HEK293 (cell line): ENCODE results near the gene PDE2A.

Source experiments
- CTCF ChIA-PET: fragments of 350-600 bp; formaldehyde crosslinking; extraction: SDS; loops from one replicate; lab custom pipeline; 2021; ENCODE audit warnings: antibody characterized with exemption; lab: Yijun Ruan, JAX
- POLR2A ChIA-PET: fragments of 300-600 bp; formaldehyde crosslinking; extraction: SDS; loops from one replicate; lab custom pipeline; 2020; ENCODE audit warnings: antibody characterized with exemption, inconsistent platforms; lab: Yijun Ruan, JAX
- H3K27ac ChIP-seq: fragments of 200-500 bp; sonication (Bioruptor generic); 2 replicates; pipeline ENCODE4 v1.5.1; 2014; ENCODE audit warnings: low read depth, low read length, control low read depth, inconsistent platforms; ENCODE audit errors: extremely low read depth
- H3K36me3 ChIP-seq, 2 experiments: fragments of 200-500 bp in 1 of 2; sonication (Bioruptor generic) in 1 of 2; 1 replicate in 1 of 2; 2 replicates in 1 of 2; pipeline ENCODE4 v1.5.1; 2014 to 2017; ENCODE audit warnings: inconsistent platforms in 2 of 2, low read length in 2 of 2; ENCODE audit not compliant: control insufficient read depth in 2 of 2, insufficient read depth in 1 of 2
- H3K4me1 ChIP-seq: fragments of 200-500 bp; sonication (Bioruptor generic); 2 replicates; pipeline ENCODE4 v1.5.1; 2014; ENCODE audit warnings: mild to moderate bottlenecking, low read length, inconsistent platforms; ENCODE audit not compliant: control insufficient read depth, insufficient read depth
- H3K4me3 ChIP-seq: 2 replicates; pipeline ENCODE4 v1.5.1; 2011; ENCODE audit warnings: low read depth, mild to moderate bottlenecking, control low read depth, low read length, moderate library complexity
- H3K9me3 ChIP-seq: fragments of 200-500 bp; sonication (Bioruptor generic); 2 replicates; pipeline ENCODE4 v1.5.1; 2014; ENCODE audit warnings: low read depth, low read length, inconsistent platforms; ENCODE audit not compliant: control insufficient read depth, insufficient read depth
- GLIS1 ChIP-seq: fragments of 450-650 bp; formaldehyde crosslinking; IDR thresholded peaks from 2 replicates; pipeline ENCODE4 v1.5.1; 2016; ENCODE audit warnings: missing biosample characterization, missing genetic modification characterization
- GLIS2 ChIP-seq: fragments of 450-650 bp; formaldehyde crosslinking; IDR thresholded peaks from 2 replicates; pipeline ENCODE4 v1.5.1; 2016; ENCODE audit warnings: missing biosample characterization, missing genetic modification characterization
- KLF1 ChIP-seq: fragments of 450-650 bp; formaldehyde crosslinking; IDR thresholded peaks from 2 replicates; pipeline ENCODE4 v1.5.1; 2016; ENCODE audit warnings: missing biosample characterization, missing genetic modification characterization
- PRDM1 ChIP-seq: fragments of 450-650 bp; formaldehyde crosslinking; IDR thresholded peaks from 2 replicates; pipeline ENCODE4; 2016; ENCODE audit warnings: missing biosample characterization, missing genetic modification characterization
- PRDM4 ChIP-seq: fragments of 450-650 bp; formaldehyde crosslinking; IDR thresholded peaks from 2 replicates; pipeline ENCODE4 v1.5.1; 2017; ENCODE audit warnings: missing biosample characterization, missing genetic modification characterization
- SP2 ChIP-seq: fragments of 450-650 bp; formaldehyde crosslinking; IDR thresholded peaks from 2 replicates; pipeline ENCODE4 v1.5.1; 2016; ENCODE audit warnings: missing biosample characterization, missing genetic modification characterization
- ZBTB6 ChIP-seq: fragments of 450-650 bp; formaldehyde crosslinking; IDR thresholded peaks from 2 replicates; pipeline ENCODE4 v1.5.1; 2017; ENCODE audit warnings: missing biosample characterization, missing genetic modification characterization
- ZNF10 ChIP-seq: fragments of 450-650 bp; formaldehyde crosslinking; IDR thresholded peaks from 2 replicates; pipeline ENCODE4 v1.5.1; 2017; ENCODE audit warnings: missing biosample characterization, missing genetic modification characterization
- ZNF221 ChIP-seq: fragments of 450-650 bp; formaldehyde crosslinking; IDR thresholded peaks from 2 replicates; pipeline ENCODE4 v1.5.1; 2017; ENCODE audit warnings: missing biosample characterization, missing genetic modification characterization, borderline replicate concordance
- ZNF223 ChIP-seq: fragments of 450-650 bp; formaldehyde crosslinking; IDR thresholded peaks from 2 replicates; pipeline ENCODE4 v1.5.1; 2016; ENCODE audit warnings: missing biosample characterization, missing genetic modification characterization
- ZNF280C ChIP-seq: fragments of 450-650 bp; formaldehyde crosslinking; IDR thresholded peaks from 2 replicates; pipeline ENCODE4 v1.5.1; 2016; ENCODE audit warnings: missing biosample characterization, missing genetic modification characterization
- ZNF292 ChIP-seq: fragments of 450-650 bp; formaldehyde crosslinking; IDR thresholded peaks from 2 replicates; pipeline ENCODE4 v1.5.1; 2016; ENCODE audit warnings: low read depth, missing biosample characterization, missing genetic modification characterization, borderline replicate concordance
- ZNF335 ChIP-seq: fragments of 450-650 bp; formaldehyde crosslinking; conservative IDR thresholded peaks from 2 replicates; pipeline ENCODE4 v1.5.1; 2016; ENCODE audit warnings: missing biosample characterization, missing genetic modification characterization
- ZNF433 ChIP-seq: fragments of 450-650 bp; formaldehyde crosslinking; IDR thresholded peaks from 2 replicates; pipeline ENCODE4 v1.5.1; 2016; ENCODE audit warnings: missing biosample characterization, missing genetic modification characterization, low read depth
- ZNF629 ChIP-seq: fragments of 450-650 bp; formaldehyde crosslinking; IDR thresholded peaks from 2 replicates; pipeline ENCODE4 v1.5.1; 2017; ENCODE audit warnings: missing biosample characterization, missing genetic modification characterization
- ZNF785 ChIP-seq: fragments of 450-650 bp; formaldehyde crosslinking; IDR thresholded peaks from 2 replicates; pipeline ENCODE4 v1.5.1; 2016; ENCODE audit warnings: missing biosample characterization, missing genetic modification characterization
- ZNF843 ChIP-seq: fragments of 450-650 bp; formaldehyde crosslinking; IDR thresholded peaks from 2 replicates; pipeline ENCODE4 v1.5.1; 2016; ENCODE audit warnings: missing biosample characterization, missing genetic modification characterization
- ZSCAN23 ChIP-seq: fragments of 450-650 bp; formaldehyde crosslinking; IDR thresholded peaks from 2 replicates; pipeline ENCODE4 v1.5.1; 2016; ENCODE audit warnings: missing biosample characterization, missing genetic modification characterization
- TF ChIP-seq, protein P1 (sequence below): fragments of 450-650 bp; formaldehyde crosslinking; IDR thresholded peaks from 2 replicates; pipeline ENCODE4 v1.5.1; 2016; ENCODE audit warnings: missing biosample characterization, missing genetic modification characterization
- TF ChIP-seq, protein P2 (sequence below): fragments of 450-650 bp; formaldehyde crosslinking; optimal IDR thresholded peaks from 2 replicates; pipeline ENCODE3; 2016; ENCODE audit warnings: missing biosample characterization, mild to moderate bottlenecking, missing genetic modification characterization

The PDE2A gene

GRCh38 chr11:72721276-72721675, 47.1 kb upstream of the PDE2A start:
- H3K27ac ChIP-seq = peak overlapping the region; percentile 78
- TF ChIP-seq ZNF280C (tag by site-specific recombination) (no peak), PRDM1 (tag by site-specific recombination) (peak; percentile 71)
- ChIA-PET POLR2A (interaction anchor here (1.8 kb wide), 1 partner anchor 73 kb away, joined by 6 read pairs; the partner anchor contains the start of gene STARD10), CTCF (interaction anchor here (0.6 kb wide), 1 partner anchor 100 kb away, joined by 3 read pairs; no protein-coding TSS in a partner anchor)
- H3K9me3 ChIP-seq = no peaks in the 10 kb centered on the region
- H3K36me3 ChIP-seq = peaks cover 0 to 52% of the 10 kb centered on the region in 2 experiments; a peak in 1 of 3 replicates
- peaks cover 5% of the 10 kb centered on the region; the same call in 1 of the 2 replicates for H3K4me1 ChIP-seq
- peak overlapping the region; percentile 62 for H3K4me3 ChIP-seq

- POLR2A ChIA-PET = no interaction called here
- H3K4me3 ChIP-seq = peak overlapping the region; percentile 62
- CTCF ChIA-PET = no interaction called here
- TF ChIP-seq SP2 (tag by site-specific recombination) (no peak), ZNF433 (tag by site-specific recombination) (no peak), ZNF843 (no peak), ZNF785 (no peak), KLF1 (tag by site-specific recombination) (no peak), ZSCAN23 (tag by site-specific recombination) (no peak), PRDM1 (tag by site-specific recombination) (no peak), ZNF292 (tag by site-specific recombination) (no peak), GLIS1 (tag by site-specific recombination) (no peak), ZNF335 (no peak), ZNF629 (tag by site-specific recombination) (no peak), GLIS2 (tag by site-specific recombination) (no peak), ZNF221 (tag by site-specific recombination) (no peak), ZNF10 (tag by site-specific recombination) (no peak), ZNF223 (tag by site-specific recombination) (no peak), ZBTB6 (tag by site-specific recombination) (no peak), PRDM4 (tag by site-specific recombination) (no peak)
- TF ChIP-seq, protein P1, sequence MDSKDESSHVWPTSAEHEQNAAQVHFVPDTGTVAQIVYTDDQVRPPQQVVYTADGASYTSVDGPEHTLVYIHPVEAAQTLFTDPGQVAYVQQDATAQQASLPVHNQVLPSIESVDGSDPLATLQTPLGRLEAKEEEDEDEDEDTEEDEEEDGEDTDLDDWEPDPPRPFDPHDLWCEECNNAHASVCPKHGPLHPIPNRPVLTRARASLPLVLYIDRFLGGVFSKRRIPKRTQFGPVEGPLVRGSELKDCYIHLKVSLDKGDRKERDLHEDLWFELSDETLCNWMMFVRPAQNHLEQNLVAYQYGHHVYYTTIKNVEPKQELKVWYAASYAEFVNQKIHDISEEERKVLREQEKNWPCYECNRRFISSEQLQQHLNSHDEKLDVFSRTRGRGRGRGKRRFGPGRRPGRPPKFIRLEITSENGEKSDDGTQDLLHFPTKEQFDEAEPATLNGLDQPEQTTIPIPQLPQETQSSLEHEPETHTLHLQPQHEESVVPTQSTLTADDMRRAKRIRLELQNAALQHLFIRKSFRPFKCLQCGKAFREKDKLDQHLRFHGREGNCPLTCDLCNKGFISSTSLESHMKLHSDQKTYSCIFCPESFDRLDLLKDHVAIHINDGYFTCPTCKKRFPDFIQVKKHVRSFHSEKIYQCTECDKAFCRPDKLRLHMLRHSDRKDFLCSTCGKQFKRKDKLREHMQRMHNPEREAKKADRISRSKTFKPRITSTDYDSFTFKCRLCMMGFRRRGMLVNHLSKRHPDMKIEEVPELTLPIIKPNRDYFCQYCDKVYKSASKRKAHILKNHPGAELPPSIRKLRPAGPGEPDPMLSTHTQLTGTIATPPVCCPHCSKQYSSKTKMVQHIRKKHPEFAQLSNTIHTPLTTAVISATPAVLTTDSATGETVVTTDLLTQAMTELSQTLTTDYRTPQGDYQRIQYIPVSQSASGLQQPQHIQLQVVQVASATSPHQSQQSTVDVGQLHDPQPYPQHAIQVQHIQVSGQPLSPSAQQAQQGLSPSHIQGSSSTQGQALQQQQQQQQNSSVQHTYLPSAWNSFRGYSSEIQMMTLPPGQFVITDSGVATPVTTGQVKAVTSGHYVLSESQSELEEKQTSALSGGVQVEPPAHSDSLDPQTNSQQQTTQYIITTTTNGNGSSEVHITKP (tag by site-specific recombination) = no peak
- TF ChIP-seq, protein P2, sequence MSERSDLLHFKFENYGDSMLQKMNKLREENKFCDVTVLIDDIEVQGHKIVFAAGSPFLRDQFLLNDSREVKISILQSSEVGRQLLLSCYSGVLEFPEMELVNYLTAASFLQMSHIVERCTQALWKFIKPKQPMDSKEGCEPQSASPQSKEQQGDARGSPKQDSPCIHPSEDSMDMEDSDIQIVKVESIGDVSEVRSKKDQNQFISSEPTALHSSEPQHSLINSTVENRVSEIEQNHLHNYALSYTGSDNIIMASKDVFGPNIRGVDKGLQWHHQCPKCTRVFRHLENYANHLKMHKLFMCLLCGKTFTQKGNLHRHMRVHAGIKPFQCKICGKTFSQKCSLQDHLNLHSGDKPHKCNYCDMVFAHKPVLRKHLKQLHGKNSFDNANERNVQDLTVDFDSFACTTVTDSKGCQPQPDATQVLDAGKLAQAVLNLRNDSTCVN = no peak
- peaks cover 0 to 51% of the 10 kb centered on the region in 2 experiments; a peak in 1 of 3 replicates for H3K36me3 ChIP-seq
- H3K4me1 ChIP-seq = peaks cover 5% of the 10 kb centered on the region; the same call in 1 of the 2 replicates
- H3K9me3 ChIP-seq = no peaks in the 10 kb centered on the region
- peak overlapping the region; percentile 78; the same call in 1 of the 2 replicates for H3K27ac ChIP-seq
Measured at GRCh38 chr11:72720784-72721183, 46.6 kb upstream of the PDE2A start.
